AG04450 (cell line): Measurements from ENCODE around the gene AMMECR1. TPM values are rescaled to one million over a fixed set of nuclear protein-coding genes. Genes with fewer than 3 reads are reported as not detected.

Source experiments
- CTCF ChIA-PET: fragments of 300-600, 350-600 bp; formaldehyde crosslinking; extraction: SDS; loops from one replicate; lab custom pipeline; 2022; ENCODE audit warnings: antibody characterized with exemption, inconsistent platforms; lab: Charles Lee
- POLR2A ChIA-PET: fragments of 350-600 bp; formaldehyde crosslinking; extraction: SDS; loops from one replicate; lab custom pipeline; 2021; ENCODE audit warnings: antibody characterized with exemption, inconsistent platforms; lab: Yijun Ruan, JAX
- DNase-seq: peaks from one replicate; pipeline ENCODE4 v3.0.0-alpha.2; 2011; ENCODE audit warnings: low read depth, low spot score
- H3K27ac ChIP-seq: one replicate; pipeline ENCODE4 v1.5.1; 2012; ENCODE audit warnings: low read depth, low read length, control low read depth
- H3K27me3 ChIP-seq: one replicate; pipeline ENCODE4 v1.6.0; 2012; ENCODE audit warnings: low read length; ENCODE audit not compliant: control insufficient read depth, insufficient read depth
- H3K4me3 ChIP-seq: 2 replicates; pipeline ENCODE4 v1.5.1; 2011; ENCODE audit warnings: mild to moderate bottlenecking, low read depth, low read length, control low read depth
- H3K9me3 ChIP-seq: 2 replicates; pipeline ENCODE4 v1.5.1; 2012; ENCODE audit warnings: low read length; ENCODE audit not compliant: control insufficient read depth, insufficient read depth
- CTCF ChIP-seq: IDR thresholded peaks from 2 replicates; pipeline ENCODE4 v1.5.1; 2011; ENCODE audit warnings: low read depth, low read length, control low read depth, inconsistent platforms
- polyA plus RNA-seq: library from polyadenylated mRNA; depleted of rRNA; stranded (reverse); fragments of >200 nt; gene quantifications from 2 replicates; pipeline ENCODE4 v1.2.3, GENCODE V29; 2011

AMMECR1 gene
- polyA plus RNA-seq, 1 experiment, result 13.0 TPM

- no peaks in the 10 kb centered on the region for H3K27me3 ChIP-seq
- ChIA-PET CTCF (no interaction called here), POLR2A (no interaction called here)
- no peak overlapping the region for H3K4me3 ChIP-seq
- no peak overlapping the region for H3K27ac ChIP-seq
- H3K9me3 ChIP-seq, result no peaks in the 10 kb centered on the region
- TF ChIP-seq CTCF, result no peak
- no peak for DNase-seq
These were observed 8.8 kb upstream of the AMMECR1 start for GRCh38 chrX:110326712-110327111.

GRCh38 chrX:110322603-110323002 is 4.7 kb upstream of the AMMECR1 start:
- H3K27me3 ChIP-seq, result no peaks in the 10 kb centered on the region
- TF ChIP-seq CTCF, result no peak
- DNase-seq, result no peak
- POLR2A ChIA-PET, result interaction anchor here (0.7 kb wide), 1 partner anchor 11 kb away, joined by 4 read pairs; no protein-coding TSS in a partner anchor
- CTCF ChIA-PET, result interaction anchor here (0.8 to 1.7 kb wide), 3 partner anchors 86 to 167 kb away, joined by 4 to 5 read pairs (median 4); no protein-coding TSS in a partner anchor
- H3K4me3 ChIP-seq, result no peak overlapping the region
- no peaks in the 10 kb centered on the region; the same call in 1 of the 2 replicates for H3K9me3 ChIP-seq
- H3K27ac ChIP-seq, result no peak overlapping the region

DNA sequence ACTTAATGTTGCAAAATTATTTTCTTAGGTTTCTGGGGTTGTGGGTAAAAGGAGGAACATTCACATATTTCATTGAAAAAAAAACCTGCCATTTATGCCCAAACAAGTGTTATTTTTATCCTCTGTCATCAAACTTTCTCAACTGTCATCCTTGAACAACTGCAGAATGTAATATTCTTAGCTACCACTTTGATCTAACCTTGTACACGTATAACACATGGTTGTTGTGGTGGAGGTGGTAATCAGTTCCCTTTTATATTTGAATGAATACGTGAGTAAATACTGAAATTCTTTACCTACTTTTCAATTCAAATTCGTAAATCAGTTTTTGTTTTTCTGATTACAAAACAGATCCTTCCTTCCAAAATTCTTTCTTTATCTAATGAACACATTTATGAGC is 3.8 kb upstream of the AMMECR1 start:
- Histone ChIP-seq H3K9me3 (no peaks in the 10 kb centered on the region; the same call in 1 of the 2 replicates), H3K27ac (no peak overlapping the region), H3K27me3 (no peaks in the 10 kb centered on the region), H3K4me3 (no peak overlapping the region)
- no peak for TF ChIP-seq CTCF
- no peak for DNase-seq
- ChIA-PET POLR2A (no interaction called here), CTCF (interaction anchor here (0.6 to 1.0 kb wide), 2 partner anchors 105 to 166 kb away, joined by 3 to 4 read pairs; no protein-coding TSS in a partner anchor)

GRCh38 chrX:110321081-110321480 is 3.2 kb upstream of the AMMECR1 start:
- no peak for TF ChIP-seq CTCF
- no peak overlapping the region for H3K4me3 ChIP-seq
- POLR2A ChIA-PET, result no interaction called here
- CTCF ChIA-PET, result interaction anchor here (0.6 kb wide), 1 partner anchor 105 kb away, joined by 3 read pairs; no protein-coding TSS in a partner anchor
- no peaks in the 10 kb centered on the region for H3K27me3 ChIP-seq
- H3K9me3 ChIP-seq, result no peaks in the 10 kb centered on the region; the same call in 1 of the 2 replicates
- no peak overlapping the region for H3K27ac ChIP-seq
- no peak for DNase-seq

DNA sequence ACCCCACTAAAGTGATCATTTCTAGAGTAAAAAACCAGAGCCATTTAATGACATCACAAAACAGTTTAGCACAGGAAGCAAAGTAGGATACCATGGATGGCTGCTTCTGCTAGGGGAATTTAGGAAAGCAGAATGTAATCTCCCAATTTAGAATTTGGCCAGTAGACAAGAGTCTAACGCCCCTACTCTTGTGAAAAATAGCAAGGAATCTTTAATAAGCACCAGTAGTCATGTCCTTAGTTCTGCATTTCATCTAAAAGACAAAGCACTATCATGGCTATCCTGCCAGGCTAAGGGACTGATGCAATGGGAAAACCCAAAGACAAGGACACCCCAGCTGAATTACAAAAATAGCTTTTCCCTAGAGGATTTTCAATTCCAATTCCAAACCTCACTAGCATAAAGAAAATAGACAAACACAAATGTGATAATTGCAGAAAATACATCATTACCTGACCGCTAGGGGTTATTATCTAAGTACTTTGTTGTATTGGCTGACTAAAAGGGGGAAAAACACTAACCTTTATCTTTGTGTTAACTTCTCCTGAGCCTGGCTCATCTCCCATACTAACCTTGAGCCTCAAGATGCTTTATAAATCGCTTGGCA is 2.6 kb upstream of the AMMECR1 start:
- CTCF ChIA-PET, result no interaction called here
- POLR2A ChIA-PET, result no interaction called here
- H3K27me3 ChIP-seq, result no peaks in the 10 kb centered on the region
- H3K27ac ChIP-seq, result no peak overlapping the region
- DNase-seq, result no peak
- no peak for TF ChIP-seq CTCF
- H3K4me3 ChIP-seq, result no peak overlapping the region
- no peaks in the 10 kb centered on the region; the same call in 1 of the 2 replicates for H3K9me3 ChIP-seq
